ELF-1 (cell line): ENCODE measurements around the gene LCA5L.
A peak's percentile ranks its signal among the peaks of the same experiment; 100 is the strongest.
"Not testable (repeated sequence)": the region's sequence is repeated elsewhere in the genome, so short reads cannot be mapped to it uniquely, and the experiment has no call there.

Source experiments
- DNase-seq: peaks from one replicate; pipeline ENCODE4 v3.0.0-alpha.2; 2016; ENCODE audit warnings: low read depth, low spot score

LCA5L gene

DNA sequence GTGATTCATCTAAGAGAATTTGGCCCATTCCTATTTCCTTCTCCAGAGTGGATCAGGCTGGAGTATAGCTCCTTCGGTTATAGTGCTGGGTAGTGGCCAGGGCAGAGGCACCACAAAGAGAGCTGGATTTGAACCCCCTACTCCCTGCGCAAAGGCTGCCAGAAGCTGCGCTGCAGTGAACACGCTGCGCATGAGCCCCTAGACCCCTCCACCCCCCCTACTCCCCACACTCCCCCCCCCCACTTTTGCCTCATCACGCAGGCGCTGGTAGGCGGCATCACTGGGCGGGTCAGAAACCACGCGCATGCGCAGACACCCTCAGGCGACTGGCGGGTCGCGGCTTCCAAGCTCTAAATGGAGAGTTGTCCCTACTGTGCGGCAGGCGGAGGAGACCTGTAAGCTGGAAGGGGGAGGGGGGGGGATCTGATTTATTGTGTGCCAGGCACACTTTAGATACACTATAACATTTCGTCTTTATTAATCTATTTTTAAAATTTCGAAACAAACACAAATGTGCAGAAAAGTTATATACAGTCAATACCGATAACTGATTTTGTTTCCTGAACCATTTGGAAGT is 58.0 kb downstream of the LCA5L start:
- DNase-seq = peak; percentile 93

DNA sequence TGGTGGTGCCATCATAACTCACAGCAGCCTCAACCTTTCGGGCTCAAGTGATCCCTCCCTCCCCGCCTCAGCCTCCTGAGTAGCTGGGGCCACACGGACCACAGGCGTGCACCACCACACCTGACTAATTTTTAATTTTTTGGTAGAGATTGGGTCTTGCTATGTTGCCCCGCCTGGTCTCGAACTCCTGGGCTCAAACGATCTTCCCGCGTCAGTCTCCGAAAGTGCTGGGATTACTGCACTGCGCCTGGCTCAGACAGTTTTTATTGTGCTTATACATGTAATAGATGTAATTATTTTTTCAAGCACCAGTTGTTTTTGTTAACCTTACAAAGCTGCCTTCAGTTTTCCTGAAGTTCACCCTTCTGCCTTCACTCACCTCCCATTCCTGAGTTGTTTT is 58.7 kb downstream of the LCA5L start:
- DNase-seq = no peak

DNA sequence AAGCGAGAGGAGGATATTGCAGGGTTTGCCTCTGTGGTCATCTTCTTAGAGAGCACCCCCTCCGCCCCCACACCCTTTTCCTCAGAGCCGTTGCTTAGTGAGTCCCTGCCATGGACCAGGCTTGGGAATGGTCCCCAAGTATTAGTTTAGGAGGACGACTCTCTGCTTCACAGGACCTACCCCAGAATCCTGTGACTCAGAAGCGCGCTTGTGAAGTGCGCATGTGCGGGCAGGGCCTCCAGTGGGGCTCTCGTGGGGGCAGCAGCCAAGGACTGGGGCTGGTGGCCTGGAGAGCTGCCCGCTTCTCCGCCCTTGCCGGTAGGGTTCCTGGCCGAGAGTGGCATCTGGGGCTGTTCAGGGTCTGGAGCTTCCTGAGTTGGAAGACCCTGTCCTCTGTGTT is 59.4 kb downstream of the LCA5L start:
- DNase-seq = peak; percentile 77

GRCh38 chr21:39385299-39386145 is 60.1 kb downstream of the LCA5L start:
- DNase-seq = peak; percentile 95

DNA sequence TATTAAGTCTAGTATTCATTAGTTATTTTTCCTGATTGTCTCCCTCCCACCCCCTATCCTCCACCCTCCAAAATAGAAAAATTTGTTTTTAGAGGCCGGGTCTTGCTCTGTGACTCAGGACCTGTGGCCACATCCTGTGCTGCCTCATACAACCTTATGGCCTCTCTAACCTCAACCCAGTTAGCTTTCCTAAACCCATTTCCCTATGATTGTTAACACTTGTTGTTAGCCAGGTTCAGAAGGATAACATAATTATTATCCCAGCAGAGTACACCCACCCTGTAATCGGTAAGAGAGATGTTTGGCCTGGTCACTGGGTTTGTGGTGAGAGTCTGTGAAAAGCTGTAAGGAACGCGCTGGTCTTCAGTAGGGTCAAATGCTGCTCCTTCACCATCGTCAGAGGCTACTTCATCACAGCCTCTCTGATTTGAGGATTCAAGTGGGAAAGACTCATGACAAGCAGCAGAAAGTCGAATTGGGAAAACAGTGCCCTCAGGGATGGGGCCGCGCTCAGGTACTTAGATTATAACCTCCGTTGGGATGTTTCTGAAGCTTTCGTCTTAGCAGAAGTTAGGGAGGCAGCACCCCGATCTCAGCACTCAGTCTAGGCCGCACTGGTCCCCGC is 60.8 kb downstream of the LCA5L start:
- DNase-seq = no peak

DNA sequence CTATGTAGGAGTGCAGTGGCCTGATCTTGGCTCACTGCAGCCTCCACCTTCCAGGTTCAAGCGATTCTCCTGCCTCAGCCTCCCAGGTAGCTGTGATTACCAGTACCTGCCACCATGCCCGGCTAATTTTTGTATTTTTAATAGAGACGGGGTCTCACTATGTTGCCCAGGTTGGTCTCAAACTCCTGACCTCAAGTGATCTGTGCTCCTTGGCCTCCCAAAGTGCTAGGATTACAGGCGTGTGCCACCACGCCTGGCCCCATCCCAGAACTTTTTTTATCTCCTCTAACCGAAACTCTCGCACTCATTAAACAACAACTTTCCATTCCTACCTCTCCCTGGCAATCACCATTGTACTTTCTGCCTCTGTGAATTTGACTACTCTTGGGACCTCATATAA is 63.5 kb downstream of the LCA5L start:
- DNase-seq = not testable (repeated sequence)

DNA sequence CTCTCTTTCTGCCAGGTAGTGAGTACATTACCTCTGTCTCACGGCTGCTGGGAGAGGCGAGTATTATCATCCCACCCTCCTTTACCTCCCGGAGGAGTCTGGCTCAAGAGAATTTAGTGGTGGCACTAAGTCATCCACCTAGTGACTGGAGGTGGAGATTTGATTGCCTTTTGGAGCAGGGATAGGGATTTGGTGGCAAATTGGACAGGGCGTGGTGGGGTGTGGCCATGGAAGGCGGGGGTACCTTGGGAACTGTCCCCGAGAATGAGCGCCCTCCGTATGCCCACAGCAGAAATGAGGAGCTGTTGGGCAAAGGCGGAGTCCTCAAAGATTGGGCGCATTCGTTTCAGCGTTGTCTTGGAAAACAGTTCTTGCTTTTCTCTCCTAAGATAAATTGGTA is 64.6 kb downstream of the LCA5L start:
- DNase-seq = no peak

DNA sequence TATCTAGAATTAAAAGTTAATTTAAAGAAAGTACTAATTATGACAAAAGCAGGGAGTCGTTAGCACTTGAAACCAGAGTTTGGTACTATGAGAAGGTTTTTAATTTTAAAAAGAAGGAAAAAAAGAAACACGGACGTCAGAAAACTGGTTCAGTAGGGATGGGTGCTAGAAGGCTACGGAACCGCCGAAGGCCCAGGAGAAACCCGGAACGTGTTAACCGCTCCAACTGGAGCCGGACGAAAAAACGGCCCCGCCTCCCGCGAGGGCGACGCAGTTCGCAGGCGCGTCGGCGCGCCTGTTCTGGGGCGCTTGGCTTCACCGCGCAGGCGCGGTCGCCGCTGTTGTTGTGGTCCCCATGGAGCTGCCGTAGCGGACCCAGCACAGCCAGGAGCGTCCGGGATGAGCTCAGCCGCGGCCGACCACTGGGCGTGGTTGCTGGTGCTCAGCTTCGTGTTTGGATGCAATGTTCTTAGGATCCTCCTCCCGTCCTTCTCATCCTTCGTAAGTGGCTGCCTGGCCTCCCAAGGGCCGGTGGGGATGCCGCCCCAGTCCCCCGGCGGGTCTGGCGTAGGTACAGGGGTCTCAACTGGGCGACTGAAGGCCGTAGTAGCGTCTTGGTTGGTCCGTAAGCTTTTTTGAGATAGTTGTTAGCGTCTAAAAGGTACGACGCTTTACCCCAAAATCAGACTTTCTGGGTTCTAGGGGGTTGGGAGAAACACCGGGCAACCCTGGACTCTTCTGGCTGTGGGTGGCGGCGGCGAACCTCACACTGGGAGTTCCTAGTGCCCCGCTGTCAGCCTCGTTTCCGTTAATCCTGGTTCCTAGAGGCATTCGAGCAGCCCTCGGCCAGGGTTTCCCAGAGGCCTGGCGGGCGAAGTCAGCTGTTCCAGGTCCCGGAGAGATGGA is 65.3 kb downstream of the LCA5L start:
- peak; percentile 97 for DNase-seq

- peak; percentile 38 for DNase-seq
These were observed 68.0 kb downstream of the LCA5L start for GRCh38 chr21:39377444-39378050.

DNA sequence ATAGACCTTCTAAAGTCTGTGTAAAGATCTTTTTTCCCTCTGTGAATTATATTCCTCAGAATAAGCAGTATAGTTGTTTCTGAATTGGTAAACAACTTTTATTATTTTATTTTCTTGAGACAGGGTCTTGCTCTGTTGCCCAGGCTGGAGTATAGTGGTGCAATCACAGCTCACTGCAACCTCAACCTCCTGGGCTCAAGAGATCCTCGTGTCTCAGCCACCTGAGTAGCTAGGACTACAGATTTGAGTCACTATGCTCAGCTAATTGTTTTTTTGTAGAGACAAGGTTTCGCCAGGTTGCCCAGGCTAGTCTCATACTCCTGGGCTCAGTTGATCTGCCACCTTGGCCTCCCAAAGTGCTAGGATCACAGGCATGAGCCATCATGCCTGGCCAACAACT is 70.1 kb downstream of the LCA5L start:
- DNase-seq = no peak

DNA sequence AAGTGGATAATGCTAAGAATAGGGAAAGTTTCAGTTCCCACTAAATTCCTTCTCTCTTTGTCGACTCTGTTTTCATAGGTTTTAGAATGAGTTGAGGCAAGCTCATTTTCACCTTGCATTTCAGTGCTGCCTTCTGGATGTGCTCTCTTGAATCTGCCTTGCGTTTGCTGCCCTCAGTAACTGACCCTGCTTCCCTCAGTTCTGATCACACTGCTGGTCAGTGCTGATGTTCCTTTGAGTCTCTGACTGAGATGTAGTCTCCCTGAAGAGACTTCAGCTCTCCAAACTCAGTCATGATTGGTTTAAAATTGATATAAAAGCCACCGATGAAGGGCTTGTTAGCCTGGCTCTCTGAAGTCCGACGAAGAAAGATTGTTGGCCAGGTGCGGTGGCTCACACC is 71.5 kb downstream of the LCA5L start:
- no peak for DNase-seq

GRCh38 chr21:39373634-39374033 is 71.9 kb downstream of the LCA5L start:
- DNase-seq = no peak

GRCh38 chr21:39369896-39370288 is 75.7 kb downstream of the LCA5L start:
- DNase-seq = not testable (repeated sequence)

- DNase-seq = no peak
These were observed 77.8 kb downstream of the LCA5L start for GRCh38 chr21:39367783-39368182.

GRCh38 chr21:39366563-39366962 is 79.0 kb downstream of the LCA5L start:
- DNase-seq = no peak

- DNase-seq = no peak
These were observed 80.6 kb downstream of the LCA5L start for GRCh38 chr21:39364949-39365348.

DNA sequence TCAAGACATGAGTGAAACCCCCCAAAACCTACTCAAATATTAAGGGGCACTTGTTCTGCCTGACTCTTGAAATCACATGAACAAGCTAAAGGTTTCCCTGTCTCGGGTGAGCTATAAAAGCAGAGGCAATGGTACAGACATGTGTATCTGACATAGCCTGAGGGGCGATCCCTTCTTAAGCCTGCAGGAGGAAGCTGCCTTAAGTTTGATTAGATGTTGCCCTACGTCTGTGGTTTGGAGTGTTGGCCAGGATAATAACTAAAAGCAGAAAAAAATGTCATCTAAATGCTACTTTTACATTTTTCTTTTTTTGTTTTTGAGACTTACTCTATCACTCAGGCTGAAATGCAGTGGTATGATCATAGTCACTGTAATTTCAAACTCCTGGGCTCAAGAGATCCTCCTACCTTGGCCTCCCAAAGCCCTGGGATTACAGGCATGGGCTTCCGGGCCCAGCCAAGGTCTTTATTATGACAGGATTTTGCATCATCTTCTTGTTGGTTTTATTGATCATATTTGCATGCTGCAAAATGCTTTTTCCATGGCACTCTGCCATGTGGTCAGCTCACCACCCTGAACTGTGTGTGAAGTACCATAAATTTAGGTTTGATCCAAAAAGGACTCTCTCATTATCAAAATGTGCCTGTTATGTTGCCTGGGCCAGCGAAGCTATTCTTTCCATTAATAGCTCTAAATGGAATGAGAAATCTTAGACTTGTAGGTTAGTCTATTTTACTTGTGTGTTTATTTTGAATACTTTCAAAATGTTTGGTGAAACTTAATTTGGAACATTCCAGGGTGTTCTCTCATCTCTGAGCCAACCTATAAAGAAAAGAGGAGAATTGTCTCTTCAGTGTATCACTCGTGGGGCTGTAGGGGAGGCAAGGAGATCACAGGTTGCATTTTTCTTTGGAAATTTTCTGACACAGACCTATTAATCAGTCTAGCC is 81.7 kb downstream of the LCA5L start:
- no peak for DNase-seq

GRCh38 chr21:39362733-39363132 is 82.8 kb downstream of the LCA5L start:
- no peak for DNase-seq

DNA sequence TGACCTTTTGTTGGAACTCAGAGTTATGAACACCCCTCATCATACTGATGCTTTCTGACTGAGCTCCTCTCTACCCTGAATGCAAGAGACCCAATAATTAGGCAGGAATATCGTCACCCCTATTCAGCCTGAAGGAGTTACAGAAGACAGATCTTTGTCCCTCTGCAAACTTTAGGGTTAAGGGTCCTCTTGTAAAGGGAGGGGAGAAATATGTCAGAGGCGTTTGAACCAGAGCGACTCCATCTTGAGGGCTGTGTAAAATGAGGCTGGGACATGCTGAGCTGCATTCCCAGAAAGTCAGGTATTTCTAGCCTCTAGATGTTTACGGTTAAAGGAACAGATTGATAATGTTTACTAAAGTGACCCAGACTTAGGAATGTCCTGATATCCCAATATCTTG is 86.2 kb downstream of the LCA5L start:
- DNase-seq = no peak
